Neuronal stem cell (in vitro differentiated cells): ENCODE data around the gene NECTIN4.
A peak's percentile ranks its signal among the peaks of the same experiment; 100 is the strongest.

Experiments used
- DNase-seq: peaks from one replicate; pipeline ENCODE4 v3.0.0-alpha.2; 2013; ENCODE audit warnings: low spot score
- H2AFZ ChIP-seq: one replicate; pipeline ENCODE4 v1.6.1; 2013; ENCODE audit warnings: mild to moderate bottlenecking, low read length, inconsistent platforms
- H2AK5ac ChIP-seq: 2 replicates; pipeline ENCODE4 v1.6.1; 2013; ENCODE audit warnings: low read depth, mild to moderate bottlenecking, inconsistent platforms, low read length, moderate library complexity, mixed read lengths
- H2BK120ac ChIP-seq: 2 replicates; pipeline ENCODE4 v1.6.1; 2013; ENCODE audit warnings: low read depth, mild to moderate bottlenecking, inconsistent platforms, low read length, moderate library complexity, mixed read lengths
- H2BK12ac ChIP-seq: one replicate; pipeline ENCODE4 v1.6.1; 2013; ENCODE audit warnings: low read length, inconsistent platforms
- H2BK15ac ChIP-seq: 2 replicates; pipeline ENCODE4 v1.6.1; 2013; ENCODE audit warnings: mild to moderate bottlenecking, low read length, inconsistent platforms, mixed read lengths
- H2BK5ac ChIP-seq: one replicate; pipeline ENCODE4 v1.6.1; 2013; ENCODE audit warnings: inconsistent platforms, mild to moderate bottlenecking, low read length, moderate library complexity
- H3K14ac ChIP-seq: one replicate; pipeline ENCODE4 v1.6.1; 2013; ENCODE audit warnings: low read length, inconsistent platforms
- H3K18ac ChIP-seq: 2 replicates; pipeline ENCODE4 v1.6.1; 2013; ENCODE audit warnings: low read length, inconsistent platforms
- H3K23ac ChIP-seq: 2 replicates; pipeline ENCODE4 v1.6.1; 2013; ENCODE audit warnings: low read depth, mild to moderate bottlenecking, mixed read lengths, low read length, inconsistent platforms; ENCODE audit not compliant: poor library complexity
- H3K27ac ChIP-seq: replicated peaks from 3 replicates; pipeline ENCODE4 v1.5.1; 2013; ENCODE audit warnings: low read length, inconsistent platforms
- H3K27me3 ChIP-seq, 3 experiments: 2 replicates each; pipeline ENCODE4 v1.6.1; 2013; ENCODE audit warnings: low read length in 3 of 3, mild to moderate bottlenecking in 2 of 3, inconsistent platforms in 1 of 3, low read depth in 1 of 3, mixed read lengths in 1 of 3, moderate library complexity in 1 of 3; ENCODE audit not compliant: control insufficient read depth in 3 of 3, insufficient read depth in 3 of 3
- H3K36me3 ChIP-seq, 2 donors: replicated peaks in 1 of 2; 2 replicates each; pipeline ENCODE4 v1.6.1; 2013; ENCODE audit warnings: low read length in 2 of 2; ENCODE audit not compliant: control insufficient read depth in 2 of 2, insufficient read depth in 2 of 2
- H3K4ac ChIP-seq: 2 replicates; pipeline ENCODE4 v1.6.1; 2013; ENCODE audit warnings: inconsistent platforms, mild to moderate bottlenecking, low read length, moderate library complexity
- H3K4me1 ChIP-seq, 2 donors: 1 replicate in 1 of 2; 2 replicates in 1 of 2; pipeline ENCODE4 v1.6.1; 2013; ENCODE audit warnings: low read length in 2 of 2, low read depth in 1 of 2; ENCODE audit not compliant: control insufficient read depth in 2 of 2, insufficient read depth in 1 of 2
- H3K4me2 ChIP-seq: one replicate; pipeline ENCODE4 v1.6.1; 2013; ENCODE audit warnings: mild to moderate bottlenecking, low read length, inconsistent platforms; ENCODE audit not compliant: insufficient read depth, poor library complexity, severe bottlenecking
- H3K4me3 ChIP-seq, 2 donors: 2 replicates each; pipeline ENCODE4 v1.5.1; 2013; ENCODE audit warnings: low read length in 2 of 2, mild to moderate bottlenecking in 2 of 2, inconsistent platforms in 1 of 2, moderate library complexity in 1 of 2
- H3K79me1 ChIP-seq: one replicate; pipeline ENCODE4 v1.6.1; 2013; ENCODE audit warnings: low read depth, mild to moderate bottlenecking, inconsistent platforms, low read length, moderate library complexity
- H3K9ac ChIP-seq: one replicate; pipeline ENCODE4 v1.6.1; 2013; ENCODE audit warnings: mild to moderate bottlenecking, low read depth, low read length, inconsistent platforms; ENCODE audit not compliant: poor library complexity
- H3K9me3 ChIP-seq, 2 donors: replicated peaks in 1 of 2; 2 replicates each; pipeline versions ENCODE3 to v1.6.1; 2013; ENCODE audit warnings: low read length in 2 of 2, mild to moderate bottlenecking in 2 of 2, inconsistent platforms in 1 of 2, low read depth in 1 of 2, mixed read lengths in 1 of 2, moderate library complexity in 1 of 2; ENCODE audit not compliant: control insufficient read depth in 2 of 2, insufficient read depth in 1 of 2
- H4K8ac ChIP-seq: one replicate; pipeline ENCODE4 v1.6.1; 2013; ENCODE audit warnings: low read depth, mild to moderate bottlenecking, inconsistent platforms, low read length, moderate library complexity
- H4K91ac ChIP-seq: one replicate; pipeline ENCODE4 v1.6.1; 2013; ENCODE audit warnings: low read length, low read depth, mild to moderate bottlenecking, inconsistent platforms; ENCODE audit not compliant: poor library complexity
- WGBS, 2 donors: extraction: QIAGEN DNeasy Blood & Tissue Kit; methylation state at CpG; one replicate each; pipeline ENCODE4 v1.1.7; 2013; ENCODE audit warnings: missing lambda C conversion rate in 2 of 2, mixed read lengths in 1 of 2; ENCODE audit not compliant: insufficient read length in 2 of 2, insufficient replicate concordance in 1 of 2; ENCODE audit errors: extremely low coverage in 2 of 2; 5-methylcytosine and 5-hydroxymethylcytosine counted together

The NECTIN4 gene

GRCh38 chr1:161069731-161070270, 19.6 kb downstream of the NECTIN4 start, which contains the start of gene ARHGAP30:
Gene ARHGAP30, minus strand, starts transcription at chr1:161069891. Its CDS starts 267 bp downstream, at chr1:161069624.
- no peak within 1 kb of the TSS for H2BK12ac ChIP-seq
- H3K14ac ChIP-seq = no peak within 1 kb of the TSS
- no peak within 1 kb of the TSS for H3K27ac ChIP-seq
- no peak within 1 kb of the TSS for H4K91ac ChIP-seq
- H3K4me3 ChIP-seq = no peak within 1 kb of the TSS
- H2AK5ac ChIP-seq = peak within 1 kb of the TSS; percentile 81
- peaks cover 0 to 25% (median 0%) of the 10 kb centered on the region in 3 experiments for H3K27me3 ChIP-seq
- H3K4me2 ChIP-seq = no peak within 1 kb of the TSS
- peaks cover 4 to 18% of the 10 kb centered on the region in 2 donors for H3K4me1 ChIP-seq
- H2BK15ac ChIP-seq = no peak within 1 kb of the TSS
- WGBS, 2 donors = no CpG with 5 or more reads among the region's 9 CpGs
- H2BK120ac ChIP-seq = no peak within 1 kb of the TSS
- peaks cover 0 to 5% of the 10 kb centered on the region in 2 donors for H3K9me3 ChIP-seq
- H4K8ac ChIP-seq = no peak within 1 kb of the TSS
- no peak within 1 kb of the TSS for H3K18ac ChIP-seq
- no peak within 1 kb of the TSS for H3K23ac ChIP-seq
- H3K79me1 ChIP-seq = no peaks in the 10 kb centered on the region
- no peak for DNase-seq
- peak within 1 kb of the TSS; percentile 0 for H2AFZ ChIP-seq
- peak within 1 kb of the TSS; percentile 78 for H2BK5ac ChIP-seq
- H3K9ac ChIP-seq = no peak within 1 kb of the TSS
- H3K36me3 ChIP-seq = no peaks in the 10 kb centered on the region
- H3K4ac ChIP-seq = no peak within 1 kb of the TSS

- Histone ChIP-seq H2AFZ (peak overlapping the region; percentile 0), H2BK5ac (no peak overlapping the region), H3K27me3 (peaks cover 0 to 30% (median 0%) of the 10 kb centered on the region in 3 experiments), H3K4ac (no peak overlapping the region), H3K14ac (no peak overlapping the region), H3K4me3 (no peak overlapping the region), H3K4me1 (peaks cover 4 to 18% of the 10 kb centered on the region in 2 donors), H4K91ac (no peak overlapping the region), H2BK15ac (no peak overlapping the region), H3K9me3 (peaks cover 0 to 5% of the 10 kb centered on the region in 2 donors), H2BK120ac (no peak overlapping the region), H2BK12ac (no peak overlapping the region), H4K8ac (no peak overlapping the region), H2AK5ac (peak overlapping the region; percentile 81), H3K27ac (no peak overlapping the region), H3K18ac (no peak overlapping the region), H3K36me3 (no peaks in the 10 kb centered on the region), H3K4me2 (no peak overlapping the region), H3K9ac (no peak overlapping the region), H3K23ac (no peak overlapping the region), H3K79me1 (no peaks in the 10 kb centered on the region)
- DNase-seq = no peak
- WGBS, 2 donors = no CpG with 5 or more reads among the region's 9 CpGs
These were observed 20.1 kb downstream of the NECTIN4 start for GRCh38 chr1:161069241-161069640.

GRCh38 chr1:161068306-161069234, 20.8 kb downstream of the NECTIN4 start:
- peak overlapping the region; percentile 78 for H2BK5ac ChIP-seq
- H2BK120ac ChIP-seq = no peak overlapping the region
- no peak overlapping the region for H3K27ac ChIP-seq
- no peak overlapping the region for H3K4me2 ChIP-seq
- peak overlapping the region; percentile 0 for H2AFZ ChIP-seq
- H2BK15ac ChIP-seq = no peak overlapping the region
- peak overlapping the region; percentile 45 for H2AK5ac ChIP-seq
- no peak for DNase-seq
- no peak overlapping the region for H3K18ac ChIP-seq
- no peak overlapping the region for H4K8ac ChIP-seq
- no peak overlapping the region for H3K14ac ChIP-seq
- peaks cover 4 to 17% of the 10 kb centered on the region in 2 donors for H3K4me1 ChIP-seq
- no peak overlapping the region for H4K91ac ChIP-seq
- WGBS, 2 donors = no CpG with 5 or more reads among the region's 10 CpGs
- no peak overlapping the region for H3K4me3 ChIP-seq
- no peaks in the 10 kb centered on the region for H3K79me1 ChIP-seq
- H3K27me3 ChIP-seq = peaks cover 0 to 36% (median 0%) of the 10 kb centered on the region in 3 experiments
- no peak overlapping the region for H3K9ac ChIP-seq
- H3K23ac ChIP-seq = no peak overlapping the region
- no peak overlapping the region for H2BK12ac ChIP-seq
- peaks cover 0 to 5% of the 10 kb centered on the region in 2 donors for H3K9me3 ChIP-seq
- no peak overlapping the region for H3K4ac ChIP-seq
- no peaks in the 10 kb centered on the region for H3K36me3 ChIP-seq

- Histone ChIP-seq H3K79me1 (no peaks in the 10 kb centered on the region), H3K27ac (no peak overlapping the region), H3K36me3 (no peaks in the 10 kb centered on the region), H3K4me3 (no peak overlapping the region), H3K14ac (no peak overlapping the region), H4K91ac (no peak overlapping the region), H3K9ac (no peak overlapping the region), H3K4ac (no peak overlapping the region), H3K23ac (no peak overlapping the region), H2BK15ac (no peak overlapping the region), H4K8ac (no peak overlapping the region), H2BK120ac (no peak overlapping the region), H3K4me1 (no peaks in the 10 kb centered on the region), H3K4me2 (no peak overlapping the region), H2BK12ac (no peak overlapping the region), H2AFZ (no peak overlapping the region), H3K27me3 (peaks cover 0 to 39% (median 0%) of the 10 kb centered on the region in 3 experiments), H2AK5ac (no peak overlapping the region), H3K18ac (no peak overlapping the region), H2BK5ac (no peak overlapping the region), H3K9me3 (peaks cover 0 to 5% of the 10 kb centered on the region in 2 donors)
- no peak for DNase-seq
- WGBS, 2 donors = no CpG with 5 or more reads among the region's 3 CpGs
These were observed 22.7 kb downstream of the NECTIN4 start for GRCh38 chr1:161066694-161067093.
